GM18499 (cell line): ENCODE measurements around the gene ATP9A.
"Not testable (repeated sequence)": the region's sequence is repeated elsewhere in the genome, so short reads cannot be mapped to it uniquely, and the experiment has no call there.

ENCODE experiments used
- ATAC-seq: cut with Tn5 transposase; IDR thresholded peaks from one replicate; pipeline ENCODE4 v1.9.1; 2021; ENCODE audit warnings: moderate number of reproducible peaks; ENCODE audit not compliant: insufficient read depth, unreplicated experiment

Gene ATP9A

DNA sequence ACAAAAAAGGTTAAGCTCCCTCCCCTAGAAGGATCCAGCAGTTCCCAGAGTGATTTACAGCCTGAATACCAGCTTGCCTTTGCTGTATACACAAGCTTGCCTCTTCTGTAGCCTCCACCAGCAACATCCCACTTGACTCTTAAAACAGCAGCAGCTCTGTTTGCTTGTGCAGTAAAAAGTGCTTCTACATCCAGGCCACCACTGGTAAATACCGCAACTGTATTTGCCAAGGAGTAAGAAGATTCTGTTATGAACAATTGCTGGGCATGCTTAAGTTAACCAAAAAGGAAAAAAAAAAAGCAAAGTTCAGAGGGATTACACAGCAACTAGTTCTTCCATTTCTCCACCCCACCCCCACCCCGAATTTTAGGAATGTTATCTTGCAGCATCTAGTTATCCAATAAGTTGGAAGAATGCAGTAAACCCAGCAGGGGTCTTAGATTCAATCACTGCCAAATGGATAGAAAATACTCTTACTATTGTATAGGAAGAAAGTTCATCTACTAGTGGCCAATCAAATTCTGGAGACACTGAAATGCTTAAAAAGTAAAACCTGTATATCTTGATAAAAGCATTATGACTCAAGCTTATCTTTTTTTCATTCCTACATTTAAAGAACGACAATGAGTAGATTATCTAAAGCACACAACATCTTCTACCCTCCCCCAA, 29.3 kb upstream of the ATP9A start:
- no peak for ATAC-seq

DNA sequence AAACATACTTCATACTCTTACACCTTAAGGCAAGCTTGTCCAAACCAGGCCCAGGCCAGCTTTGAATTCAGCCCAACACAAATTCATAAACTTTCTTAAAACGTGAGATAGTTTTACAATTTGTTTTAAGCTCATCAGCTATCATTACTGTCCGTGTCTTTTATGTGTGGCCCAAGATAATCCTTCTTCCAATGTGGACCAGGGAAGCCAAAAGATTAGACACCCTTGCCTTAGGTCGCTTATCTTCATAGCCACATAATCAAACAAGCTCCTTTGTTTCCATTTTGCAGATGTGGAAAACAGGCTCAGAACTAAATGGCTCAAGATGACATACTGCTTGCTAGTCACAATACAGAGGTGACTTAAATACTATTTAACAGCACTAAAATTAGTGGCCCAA, 28.1 kb upstream of the ATP9A start:
- ATAC-seq = no peak

DNA sequence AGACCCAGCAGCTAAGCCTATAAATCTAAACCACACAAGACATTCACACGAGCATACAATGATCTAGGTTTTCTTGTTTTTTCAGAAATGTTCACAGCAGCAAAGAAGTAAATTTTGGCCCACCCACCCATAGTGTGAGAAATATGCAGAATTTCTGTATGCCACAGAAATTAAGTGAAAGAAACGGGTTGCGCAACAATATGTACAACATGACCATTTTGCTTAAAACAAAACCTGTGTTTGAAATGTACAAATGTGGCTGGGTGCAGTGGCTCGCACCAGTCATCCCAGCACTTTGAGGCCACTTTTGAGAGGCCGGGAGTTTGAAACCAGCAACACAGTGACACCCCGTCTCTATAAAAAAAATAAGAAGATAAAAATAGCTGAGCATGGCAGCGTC, 24.8 kb upstream of the ATP9A start:
- ATAC-seq = no peak

DNA sequence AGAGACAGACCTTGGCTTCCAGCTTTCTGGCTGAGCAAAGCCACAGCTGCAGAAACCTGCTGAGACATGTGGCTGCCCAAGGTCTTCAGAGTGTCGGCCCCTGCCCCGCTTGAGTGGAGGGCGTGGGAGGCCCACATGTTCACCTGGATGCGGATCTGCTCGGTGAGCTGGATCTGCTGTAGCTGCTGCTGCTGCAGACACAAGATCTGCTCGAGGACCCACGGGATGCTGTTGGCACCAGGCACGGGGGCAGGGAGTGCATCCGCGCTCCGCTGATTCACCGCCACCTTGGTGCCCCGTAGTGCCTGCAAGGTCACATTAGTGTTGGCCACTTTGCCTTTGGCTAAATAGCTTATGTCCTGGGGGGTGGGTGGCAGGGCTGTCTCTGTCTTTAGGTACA, 23.4 kb upstream of the ATP9A start:
- no peak for ATAC-seq

DNA sequence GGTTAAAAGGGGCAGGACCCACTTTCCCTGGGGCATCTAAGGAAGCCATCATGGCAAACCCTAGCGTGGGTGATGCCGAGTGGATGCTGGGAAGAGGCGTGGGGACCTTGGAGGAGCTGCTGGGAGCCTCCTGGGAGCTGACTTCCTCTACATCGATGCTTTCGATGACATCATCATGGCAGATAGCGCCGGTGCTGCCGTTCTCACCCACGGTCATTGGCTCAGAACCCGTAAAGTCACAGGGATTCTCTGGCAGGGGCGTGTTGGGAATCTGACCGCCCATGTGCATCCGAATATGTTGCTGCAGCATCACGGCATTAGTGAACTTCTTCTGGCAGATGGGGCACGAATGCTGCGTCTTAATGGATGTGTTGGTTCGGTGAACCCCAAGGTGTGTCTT, 22.1 kb upstream of the ATP9A start:
- ATAC-seq = no peak

DNA sequence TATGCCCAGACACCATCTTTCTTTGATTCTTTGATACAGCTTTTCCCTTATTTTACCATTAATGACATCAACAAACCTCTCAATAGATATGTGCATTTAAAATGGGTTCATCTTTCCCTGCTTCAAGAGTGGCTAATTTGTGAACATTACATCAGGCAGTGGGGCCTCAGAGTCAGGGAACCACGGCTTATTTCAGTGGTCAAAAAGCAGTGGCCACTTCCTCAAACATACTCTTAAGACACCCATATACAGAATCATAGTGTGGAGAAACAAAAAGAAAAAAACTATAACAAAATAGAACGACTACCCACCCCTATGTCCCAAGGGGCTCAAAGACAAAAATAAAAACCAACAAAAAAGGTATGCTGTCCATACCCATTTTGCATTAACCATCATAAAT, 21.2 kb upstream of the ATP9A start:
- ATAC-seq = no peak

DNA sequence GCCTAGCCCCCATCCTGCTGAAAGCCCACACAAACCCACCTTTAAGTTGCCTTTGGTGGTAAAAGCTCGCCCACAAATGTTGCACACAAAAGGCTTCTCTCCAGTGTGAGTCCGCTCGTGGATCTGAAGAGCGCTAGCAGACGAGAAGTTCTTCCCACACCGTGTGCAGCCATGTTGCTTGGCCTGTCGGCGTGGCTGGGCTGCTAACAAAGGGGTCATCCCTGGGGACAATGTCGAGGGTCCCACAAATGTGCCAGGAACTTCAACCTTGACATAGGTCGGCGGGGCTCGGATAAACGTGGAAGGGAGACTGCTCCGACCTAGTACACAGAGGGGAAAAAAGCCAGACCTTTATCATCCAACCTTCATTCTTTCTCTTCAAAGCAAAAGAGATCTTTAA, 20.6 kb upstream of the ATP9A start:
- ATAC-seq = no peak

DNA sequence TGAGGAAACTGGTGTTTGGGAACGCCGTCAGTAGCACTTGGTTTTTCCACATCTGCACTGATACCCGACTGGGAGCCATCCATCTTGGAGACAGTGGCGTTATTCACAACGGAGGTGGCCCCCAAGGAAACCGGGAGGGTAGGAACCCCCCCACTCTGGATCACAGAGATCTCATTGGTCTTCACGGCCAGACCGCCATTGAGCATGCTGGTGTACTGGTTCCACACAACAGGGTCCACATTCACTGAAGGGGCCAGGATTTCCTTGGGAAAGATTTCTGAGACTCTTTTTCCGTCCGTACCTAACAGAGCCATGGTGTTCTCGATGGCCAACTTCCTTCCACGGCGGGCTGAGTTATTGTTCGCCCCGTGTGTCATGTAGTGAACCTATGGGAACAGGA, 16.1 kb upstream of the ATP9A start:
- ATAC-seq = no peak

DNA sequence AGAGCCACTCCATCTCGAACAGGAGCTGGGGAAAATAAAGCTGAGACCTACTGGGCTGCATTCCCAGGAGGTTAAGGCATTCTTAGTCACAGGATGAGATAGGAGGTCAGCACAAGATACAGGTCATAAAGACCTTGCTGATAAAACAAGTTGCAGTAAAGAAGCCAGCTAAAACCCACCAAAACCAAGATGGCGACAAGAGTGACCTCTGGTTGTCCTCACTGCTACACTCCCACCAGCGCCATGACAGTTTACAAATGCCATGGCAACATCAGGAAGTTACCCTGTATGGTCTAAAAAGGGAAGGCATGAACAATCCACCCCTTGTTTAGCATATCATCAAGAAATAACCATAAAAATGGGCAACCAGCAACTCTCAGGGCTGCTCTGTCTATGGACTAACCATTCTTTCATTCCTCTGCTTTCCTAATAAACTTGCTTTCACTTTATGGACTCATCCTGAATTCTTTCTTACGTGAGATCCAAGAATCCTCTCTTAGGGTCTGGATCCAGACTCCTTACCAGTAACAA, 10.1 kb upstream of the ATP9A start:
- ATAC-seq = not testable (repeated sequence)

DNA sequence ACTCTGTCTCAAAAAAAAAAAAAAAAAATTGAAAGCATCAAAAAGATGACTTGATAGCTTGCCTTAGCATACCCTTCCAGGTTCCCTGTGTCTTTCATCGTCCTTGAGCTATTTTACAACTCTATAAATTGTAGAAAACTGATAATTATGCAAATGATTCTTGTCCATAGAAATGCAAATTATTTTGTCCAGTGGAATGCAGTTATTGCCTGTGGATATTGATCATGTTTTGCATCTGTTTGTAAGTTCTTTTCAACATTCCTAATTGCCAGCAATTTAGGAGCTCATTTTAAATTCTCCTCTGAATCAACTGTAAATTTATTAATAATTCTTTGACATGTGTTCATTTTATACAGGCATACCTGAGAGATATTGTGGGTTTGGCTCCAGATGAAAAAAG, 7.1 kb upstream of the ATP9A start:
- ATAC-seq = no peak

DNA sequence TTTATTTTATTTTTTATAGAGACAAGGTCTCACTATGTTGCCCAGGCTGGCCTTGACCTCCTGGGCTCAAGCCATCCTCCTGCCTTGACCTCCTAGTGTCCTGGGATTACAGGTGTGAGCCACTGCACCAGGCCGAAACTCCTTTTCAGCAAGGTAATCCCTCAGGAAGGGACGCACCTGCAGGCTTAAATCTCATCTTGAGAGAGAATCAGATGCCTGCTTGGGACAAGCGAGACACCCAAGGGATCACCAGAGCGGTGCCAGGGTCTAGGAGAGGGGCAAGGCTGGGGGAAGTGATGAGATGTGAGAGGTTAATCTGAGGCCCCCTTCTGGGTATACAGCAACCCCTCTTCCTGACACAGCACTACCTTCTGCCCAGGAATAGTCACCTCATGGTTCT, 4.0 kb upstream of the ATP9A start:
- no peak for ATAC-seq

DNA sequence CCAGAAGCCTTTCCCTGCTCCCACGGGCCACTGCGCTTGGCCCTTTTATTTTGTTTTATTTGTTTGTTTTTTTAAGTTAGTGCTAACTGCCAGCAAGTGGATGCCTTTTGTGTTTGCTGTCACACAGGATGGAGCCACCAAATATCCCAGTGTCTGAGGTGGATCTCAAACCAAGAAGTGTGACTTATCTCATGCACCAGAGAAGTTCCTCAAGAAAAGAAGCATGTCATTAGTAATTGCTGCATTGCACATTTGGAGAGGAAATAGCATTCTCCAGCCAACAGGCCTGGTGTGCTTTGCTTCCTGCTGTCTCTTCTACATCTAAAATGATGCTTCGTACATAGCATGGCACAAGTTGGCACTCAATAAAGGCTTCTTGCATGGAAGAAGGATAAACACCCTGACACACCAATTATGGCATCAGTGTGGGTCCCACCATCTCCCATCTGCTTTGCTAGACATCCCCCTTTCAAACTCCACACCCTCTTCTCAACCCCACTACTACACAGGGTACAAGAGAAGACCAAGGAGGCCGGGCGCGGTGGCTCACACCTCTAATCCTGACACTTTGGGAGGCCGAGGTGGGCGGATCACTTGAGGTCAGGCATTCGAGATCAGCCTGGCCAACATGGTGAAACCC, 1.9 kb upstream of the ATP9A start:
- ATAC-seq = no peak

DNA sequence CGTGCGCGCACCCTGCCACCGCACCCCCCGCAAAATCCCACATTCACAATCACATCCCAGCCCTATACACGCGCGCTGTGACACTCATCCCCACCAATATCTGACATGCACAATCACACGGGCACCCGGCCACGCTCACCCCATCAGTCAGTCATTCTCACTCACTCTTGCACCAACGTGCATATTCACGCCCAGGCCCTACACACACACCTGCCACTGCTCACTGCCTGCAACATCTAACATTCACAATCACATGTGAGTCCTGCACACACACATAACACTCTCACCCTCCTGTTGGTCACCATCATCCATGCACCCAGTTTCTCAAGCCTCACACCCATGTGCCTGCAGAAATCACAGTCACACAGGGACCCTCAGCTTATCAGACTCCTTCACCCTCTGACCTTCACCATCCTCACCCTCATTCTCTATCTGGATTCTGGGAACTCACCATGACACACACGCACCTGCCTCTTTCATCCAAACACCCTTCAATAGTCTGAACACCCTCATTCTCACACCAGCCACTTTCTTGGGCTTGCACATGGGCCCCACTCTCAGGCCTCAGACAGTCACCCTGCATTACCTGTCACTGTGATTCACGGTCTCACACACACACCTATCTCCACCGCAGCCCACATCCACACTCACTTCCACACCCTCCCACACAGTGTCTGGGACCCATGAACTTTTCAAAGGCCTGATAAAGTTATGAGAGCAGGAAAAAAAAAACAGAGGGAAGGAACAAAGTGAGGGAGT, 748 bp upstream of the ATP9A start:
- ATAC-seq = no peak

DNA sequence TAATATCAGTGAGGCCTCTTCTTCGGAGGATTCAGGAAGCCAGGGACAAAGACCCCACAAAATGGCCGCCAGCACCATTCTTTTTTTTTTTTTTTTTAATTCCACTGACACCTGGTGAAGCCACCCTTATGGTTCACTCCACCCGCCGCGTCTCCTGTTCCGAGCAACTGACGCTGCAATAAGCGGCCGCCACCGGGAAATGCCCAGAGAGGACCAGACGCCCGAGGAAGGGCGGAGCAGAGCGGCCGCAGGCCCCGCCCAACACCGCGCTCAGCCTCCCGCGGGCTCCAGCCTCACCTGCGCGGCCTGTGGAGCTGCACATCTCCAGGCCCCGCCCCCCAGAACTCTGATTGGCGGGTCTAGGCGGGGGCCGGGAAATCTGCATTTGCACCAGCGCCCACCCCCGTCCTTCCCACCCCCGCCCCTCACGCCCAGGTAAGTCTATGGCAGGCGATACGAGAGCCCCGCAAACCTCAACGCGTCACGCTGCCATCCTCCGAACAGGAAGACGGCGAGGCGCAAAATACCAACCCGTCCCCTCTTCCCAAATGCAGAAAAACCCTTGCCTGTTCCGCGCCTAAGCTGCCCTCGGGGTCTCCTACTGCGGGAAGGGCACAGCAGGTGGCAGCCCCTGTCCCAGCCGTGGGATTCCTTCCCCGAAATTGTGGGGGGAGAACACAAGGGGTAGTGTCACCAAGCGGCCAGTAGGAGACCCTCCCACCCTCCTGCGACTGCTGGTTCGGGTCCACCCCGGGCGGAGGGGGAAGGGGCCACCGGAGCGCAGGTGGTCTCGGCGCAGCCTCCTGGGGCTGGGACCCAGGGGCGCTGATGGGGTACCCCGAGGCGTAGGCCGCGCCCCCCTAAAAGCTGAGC, 960 bp downstream of the ATP9A start:
- no peak for ATAC-seq

DNA sequence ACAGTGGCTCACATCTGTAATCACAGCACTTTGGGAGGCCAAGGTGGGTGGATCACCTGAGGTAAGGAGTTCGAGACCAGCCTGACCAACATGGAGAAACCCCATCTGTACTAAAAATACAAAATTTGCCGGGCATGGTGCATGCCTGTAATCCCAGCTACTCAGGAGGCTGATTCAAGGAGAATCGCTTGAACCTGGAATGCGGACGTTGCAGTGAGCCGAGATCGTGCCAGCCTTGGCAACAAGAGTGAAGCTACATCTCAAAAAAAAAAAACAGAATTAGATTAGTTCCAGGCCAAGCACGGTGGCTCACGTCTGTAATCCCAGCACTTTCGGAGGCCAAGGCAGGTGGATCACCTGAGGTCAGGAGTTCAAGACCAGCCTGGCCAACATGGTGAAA, 2.8 kb downstream of the ATP9A start:
- not testable (repeated sequence) for ATAC-seq

DNA sequence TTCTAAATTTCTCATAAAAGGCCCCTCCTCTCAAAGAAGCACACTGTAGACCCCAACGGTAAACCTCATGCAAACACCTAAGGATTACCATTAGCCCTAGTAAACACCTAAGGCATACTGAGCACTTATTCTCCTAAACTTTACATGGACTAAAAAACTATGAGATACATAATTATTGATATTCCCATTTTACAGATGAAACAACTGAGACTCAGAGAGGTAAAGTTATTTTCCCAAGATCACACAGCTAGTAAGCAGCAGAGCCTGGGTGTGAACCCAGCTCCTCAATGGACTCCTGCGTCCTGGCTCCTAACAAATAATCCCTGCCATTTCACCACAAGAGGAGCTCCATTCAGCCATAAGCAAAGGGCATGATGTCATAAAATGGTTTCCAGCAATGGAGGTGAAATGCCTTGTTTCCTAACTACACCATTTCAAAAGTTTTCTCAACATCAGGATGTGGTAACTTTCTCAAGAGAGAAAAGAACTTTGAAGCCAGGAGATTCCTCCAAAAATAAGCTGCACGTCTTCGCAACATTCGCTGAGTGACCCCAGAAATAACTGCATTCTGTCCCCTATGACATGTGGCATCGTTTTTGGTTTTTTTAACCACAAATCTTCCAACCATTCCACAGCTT, 4.1 kb downstream of the ATP9A start:
- no peak for ATAC-seq

DNA sequence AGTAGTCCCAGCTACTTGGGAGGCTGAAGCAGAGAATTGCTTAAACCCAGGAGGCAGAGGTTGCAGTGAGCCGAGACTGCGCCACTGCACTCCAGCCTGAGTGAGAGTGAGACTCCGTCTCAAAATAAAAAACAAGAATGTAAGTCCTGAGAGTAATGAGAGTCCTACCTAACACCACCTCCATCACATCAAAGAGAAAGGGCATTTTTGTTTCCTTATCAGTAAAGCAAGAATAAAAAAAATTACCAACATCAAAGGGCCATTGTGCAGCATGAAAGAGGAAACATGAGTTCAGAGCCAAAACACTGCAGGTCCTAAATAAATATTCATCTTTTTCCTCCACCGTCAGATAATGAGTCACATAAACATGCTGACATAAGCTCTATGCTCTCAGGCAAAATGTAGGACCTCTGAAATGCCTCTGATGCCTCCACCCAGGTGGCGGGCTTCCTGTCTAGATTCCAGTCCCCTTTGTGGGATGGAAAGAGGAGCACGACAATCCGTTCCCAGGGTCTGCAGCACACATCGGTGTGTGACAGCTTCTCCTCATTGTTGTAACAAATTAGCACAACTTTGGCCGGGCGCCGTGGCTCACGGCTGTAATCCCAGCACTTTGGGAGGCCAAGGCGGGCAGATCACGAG, 7.2 kb downstream of the ATP9A start:
- no peak for ATAC-seq

DNA sequence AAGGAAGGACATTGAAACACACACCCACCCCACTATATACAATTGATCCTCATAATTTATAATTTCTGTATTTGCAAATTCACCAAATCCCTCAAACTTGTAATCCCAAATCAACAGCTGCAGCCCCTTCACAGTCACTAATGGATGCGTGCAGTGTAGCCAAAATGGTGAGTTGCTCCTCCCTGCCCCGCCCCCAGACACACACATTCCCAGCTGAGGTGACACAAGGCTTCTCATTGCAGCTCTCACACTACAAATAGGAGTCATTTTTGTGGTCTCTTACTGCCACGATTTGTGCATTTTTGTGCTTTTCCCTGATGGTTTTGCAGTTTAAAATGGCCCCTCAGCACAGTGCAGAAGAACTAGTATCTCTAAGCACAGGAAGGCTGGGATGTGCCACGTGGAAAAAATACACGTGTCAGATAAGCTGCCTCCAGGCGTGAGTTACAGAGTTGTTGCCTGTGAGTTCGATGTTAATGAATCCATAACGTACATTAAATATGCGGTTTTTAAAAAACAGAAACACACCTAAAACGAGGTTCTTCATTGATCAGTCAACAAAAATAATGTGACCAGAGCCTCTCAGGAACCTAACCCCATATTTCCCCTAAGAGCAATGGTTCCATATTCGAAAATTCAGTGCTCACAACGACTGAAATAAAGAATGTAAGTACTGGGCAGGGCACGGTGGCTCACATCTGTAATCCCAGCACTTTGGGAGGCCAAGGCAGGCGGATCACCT, 8.2 kb downstream of the ATP9A start:
- ATAC-seq = no peak

DNA sequence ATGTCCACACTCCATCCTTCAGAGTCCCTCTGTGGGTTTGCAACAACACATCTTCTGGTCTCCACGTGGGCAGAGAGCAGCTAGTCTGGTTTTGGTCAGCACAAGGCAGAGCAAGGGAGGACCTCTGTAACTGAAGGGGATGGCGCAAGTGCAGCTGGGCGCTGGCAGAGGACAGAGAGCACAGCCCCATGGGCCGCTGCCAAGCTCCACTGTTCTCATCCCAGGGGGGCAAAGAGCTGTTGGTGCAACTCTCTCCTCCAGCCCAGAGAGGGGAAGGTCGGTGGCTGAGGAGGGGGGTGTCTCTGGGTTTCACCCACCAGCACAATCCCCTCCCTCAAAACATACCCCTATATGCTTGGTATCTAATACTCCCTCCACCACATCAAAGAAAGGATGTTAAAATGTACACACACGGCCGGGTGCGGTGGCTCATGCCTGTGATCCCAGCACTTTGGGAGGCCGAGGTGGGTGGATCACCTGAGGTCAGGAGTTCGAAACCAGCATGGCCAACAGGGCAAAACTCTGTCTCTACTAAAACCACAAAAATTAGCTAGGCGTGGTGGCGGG, 9.1 kb downstream of the ATP9A start:
- ATAC-seq = no peak
